ELF-1 (cell line): ENCODE data around the gene CYP1A2.

Source experiments
- DNase-seq: peaks from one replicate; pipeline ENCODE4 v3.0.0-alpha.2; 2016; ENCODE audit warnings: low read depth, low spot score

The CYP1A2 gene

GRCh38 chr15:74788683-74789151, 40.1 kb downstream of the CYP1A2 start:
- DNase-seq, result no peak

- DNase-seq, result no peak
Measured at GRCh38 chr15:74789171-74789631, 40.6 kb downstream of the CYP1A2 start.

- no peak for DNase-seq
Measured at GRCh38 chr15:74789741-74790079, 41.1 kb downstream of the CYP1A2 start.

- DNase-seq, result no peak
Measured at GRCh38 chr15:74790080-74790916, 41.7 kb downstream of the CYP1A2 start.

- no peak for DNase-seq
Measured at GRCh38 chr15:74791007-74791406, 42.4 kb downstream of the CYP1A2 start.

GRCh38 chr15:74791667-74792066, 43.0 kb downstream of the CYP1A2 start:
- no peak for DNase-seq

- no peak for DNase-seq
Measured at GRCh38 chr15:74792227-74793016, 43.8 kb downstream of the CYP1A2 start.

GRCh38 chr15:74793135-74794028, 44.7 kb downstream of the CYP1A2 start:
- DNase-seq, result peak; percentile 67

- no peak for DNase-seq
Measured at GRCh38 chr15:74794248-74794969, 45.8 kb downstream of the CYP1A2 start.

- no peak for DNase-seq
Measured at GRCh38 chr15:74794970-74795349, 46.3 kb downstream of the CYP1A2 start.

- no peak for DNase-seq
Measured at GRCh38 chr15:74795966-74796625, 47.5 kb downstream of the CYP1A2 start.

GRCh38 chr15:74798388-74799254, 50.0 kb downstream of the CYP1A2 start:
- no peak for DNase-seq

- no peak for DNase-seq
Measured at GRCh38 chr15:74799255-74799855, 50.7 kb downstream of the CYP1A2 start.

- peak; percentile 78 for DNase-seq
Measured at GRCh38 chr15:74799856-74800558, 51.4 kb downstream of the CYP1A2 start.

GRCh38 chr15:74800559-74801094, 52.0 kb downstream of the CYP1A2 start:
- no peak for DNase-seq

GRCh38 chr15:74801311-74801997, 52.8 kb downstream of the CYP1A2 start:
- no peak for DNase-seq

GRCh38 chr15:74802290-74802689, 53.6 kb downstream of the CYP1A2 start:
- DNase-seq, result no peak
